Mesenteric fat pad (tissue), 1 donor: Measurements from ENCODE around the gene TNIK. TPM values are rescaled to one million over a fixed set of nuclear protein-coding genes. Genes with fewer than 3 reads are reported as not detected.
"Not testable (repeated sequence)": the region's sequence is repeated elsewhere in the genome, so short reads cannot be mapped to it uniquely, and the experiment has no call there.

Experiments used
- DNase-seq: peaks from one replicate; pipeline ENCODE4 v3.0.0-alpha.2; 2020; ENCODE audit warnings: low spot score
- total RNA-seq: library from RNA; stranded (reverse); fragmentation: NEBNext Ultra II Directional; extraction: Animal tissue kit (Norgen Biotek cat#: 25700); gene quantifications from one replicate; pipeline ENCODE4 v1.2.1, GENCODE V29; 2021
- donor health status: DM: yes; HTN: yes; CAD: no.

The TNIK gene
- total RNA-seq, 1 donor from 2014 or later: 3.7 TPM

- DNase-seq: no peak
Observed at GRCh38 chr3:171149526-171150116, 310.6 kb downstream of the TNIK start.

GRCh38 chr3:171145798-171146197, 314.4 kb downstream of the TNIK start:
- DNase-seq: no peak

- DNase-seq: no peak
Observed at GRCh38 chr3:171142985-171143384, 317.2 kb downstream of the TNIK start.

GRCh38 chr3:171140246-171140645, 320.0 kb downstream of the TNIK start:
- no peak for DNase-seq

GRCh38 chr3:171138027-171138426, 322.2 kb downstream of the TNIK start:
- no peak for DNase-seq

- no peak for DNase-seq
Observed at GRCh38 chr3:171135549-171135948, 324.7 kb downstream of the TNIK start.

GRCh38 chr3:171133796-171134569, 326.2 kb downstream of the TNIK start:
- DNase-seq: no peak

- no peak for DNase-seq
Observed at GRCh38 chr3:171133337-171133736, 326.9 kb downstream of the TNIK start.

- no peak for DNase-seq
Observed at GRCh38 chr3:171132873-171133272, 327.3 kb downstream of the TNIK start.

- DNase-seq: no peak
Observed at GRCh38 chr3:171129827-171130226, 330.4 kb downstream of the TNIK start.

- DNase-seq: no peak
Observed at GRCh38 chr3:171127611-171128010, 332.6 kb downstream of the TNIK start.

GRCh38 chr3:171126478-171127209, 333.6 kb downstream of the TNIK start:
- DNase-seq: no peak

GRCh38 chr3:171125010-171125409, 335.2 kb downstream of the TNIK start:
- DNase-seq: no peak

GRCh38 chr3:171123915-171124314, 336.3 kb downstream of the TNIK start:
- DNase-seq: no peak

- no peak for DNase-seq
Observed at GRCh38 chr3:171122861-171123260, 337.3 kb downstream of the TNIK start.

- no peak for DNase-seq
Observed at GRCh38 chr3:171122240-171122639, 338.0 kb downstream of the TNIK start.

GRCh38 chr3:171121801-171122200, 338.4 kb downstream of the TNIK start:
- DNase-seq: no peak

- DNase-seq: not testable (repeated sequence)
Observed at GRCh38 chr3:171119402-171119801, 340.8 kb downstream of the TNIK start.

- not testable (repeated sequence) for DNase-seq
Observed at GRCh38 chr3:171118993-171119392, 341.2 kb downstream of the TNIK start.

GRCh38 chr3:171116824-171117395, 343.3 kb downstream of the TNIK start:
- no peak for DNase-seq

- DNase-seq: no peak
Observed at GRCh38 chr3:171116365-171116764, 343.8 kb downstream of the TNIK start.

GRCh38 chr3:171115667-171116066, 344.5 kb downstream of the TNIK start:
- no peak for DNase-seq
